ENCODE measurements around the gene HS3ST5. TPM values are rescaled to one million over a fixed set of nuclear protein-coding genes. Genes with fewer than 3 reads are reported as not detected.

The HS3ST5 gene
- total RNA-seq, 5 donors from 2014 or later (not counting 1 experiment from before 2014, with no cell fraction given), result not detected

DNA sequence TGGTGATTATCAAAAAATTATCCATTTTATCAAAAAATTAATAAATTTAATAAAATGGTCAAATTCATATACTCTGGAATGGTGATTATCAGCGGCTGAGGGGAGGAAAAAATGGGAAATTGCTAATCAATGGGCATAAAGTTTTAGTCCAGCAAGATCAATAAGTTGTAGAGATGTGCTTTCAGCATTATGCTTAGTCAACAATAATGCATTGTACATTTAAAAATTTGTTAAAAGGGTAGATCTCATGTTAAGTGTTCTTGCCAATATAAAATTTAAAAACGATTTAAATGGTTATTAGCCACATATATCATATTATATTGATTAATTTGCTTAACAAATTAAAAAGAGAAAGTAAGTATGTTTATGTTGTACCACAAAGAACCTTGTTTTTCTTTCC, 56.6 kb downstream of the HS3ST5 start:
- WGBS (ENCODE audit: insufficient coverage), result no CpG with 5 or more reads among the region's 2 CpGs
- no peak overlapping the region for H3K27ac Mint-ChIP-seq
- no peaks in the 10 kb centered on the region for H3K36me3 ChIP-seq (ENCODE audit: control insufficient read depth in 2 of 2, extremely low read depth in 1 of 2, insufficient read depth in 1 of 2, low read length in 1 of 2)
- H3K27ac ChIP-seq (ENCODE audit: low read length), result no peak overlapping the region
- no peak overlapping the region for H3K4me3 ChIP-seq (ENCODE audit: control insufficient read depth in 1 of 2, extremely low read depth in 1 of 2, low read length in 1 of 2)
- no peaks in the 10 kb centered on the region for H3K4me1 ChIP-seq (ENCODE audit: control insufficient read depth in 1 of 2, extremely low read depth in 1 of 2, insufficient read depth in 2 of 2, low read length in 2 of 2)
- H3K9me3 ChIP-seq, result no peaks in the 10 kb centered on the region
- ATAC-seq (replicated peaks in 1 of 4) (no peak), DNase-seq (no peak)
- H3K27me3 Mint-ChIP-seq, result peaks cover 3 to 8% of the 10 kb centered on the region in 2 donors
- no peaks in the 10 kb centered on the region for H3K36me3 Mint-ChIP-seq
- CTCF ChIA-PET, result no interaction called here
- no peak overlapping the region for H3K4me3 Mint-ChIP-seq
- no peaks in the 10 kb centered on the region for H3K27me3 ChIP-seq (replicated peaks in 1 of 2; ENCODE audit: control insufficient read depth in 2 of 2, extremely low read depth in 1 of 2, insufficient read depth in 2 of 2, low read length in 1 of 2)
- POLR2A ChIA-PET, result no interaction called here
- H3K4me1 Mint-ChIP-seq, result no peaks in the 10 kb centered on the region
- H3K9me3 Mint-ChIP-seq, result peaks cover 0 to 5% (median 0%) of the 10 kb centered on the region in 3 donors

DNA sequence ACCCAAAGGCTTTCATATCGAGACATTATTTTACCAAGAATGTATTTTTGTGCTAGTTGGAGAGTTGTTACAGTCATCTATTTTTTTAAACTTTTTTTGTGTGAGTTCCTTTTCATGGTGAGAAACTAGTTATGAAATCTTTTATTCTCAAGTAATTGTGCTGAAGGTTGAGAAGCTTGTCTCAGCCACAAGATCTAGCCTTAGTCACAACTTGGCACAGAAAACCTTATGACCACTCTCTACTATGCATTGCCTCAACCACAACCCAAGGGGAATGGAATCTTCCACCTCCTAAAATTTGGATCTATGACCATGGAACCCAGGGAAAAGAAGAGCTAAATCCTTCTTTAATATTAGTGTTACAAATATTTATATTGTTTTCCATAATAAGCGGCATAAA, 58.5 kb downstream of the HS3ST5 start:
- no CpG with 5 or more reads among the region's 2 CpGs for WGBS (ENCODE audit: insufficient coverage)
- CTCF ChIA-PET, result no interaction called here
- no peaks in the 10 kb centered on the region for H3K36me3 Mint-ChIP-seq

DNA sequence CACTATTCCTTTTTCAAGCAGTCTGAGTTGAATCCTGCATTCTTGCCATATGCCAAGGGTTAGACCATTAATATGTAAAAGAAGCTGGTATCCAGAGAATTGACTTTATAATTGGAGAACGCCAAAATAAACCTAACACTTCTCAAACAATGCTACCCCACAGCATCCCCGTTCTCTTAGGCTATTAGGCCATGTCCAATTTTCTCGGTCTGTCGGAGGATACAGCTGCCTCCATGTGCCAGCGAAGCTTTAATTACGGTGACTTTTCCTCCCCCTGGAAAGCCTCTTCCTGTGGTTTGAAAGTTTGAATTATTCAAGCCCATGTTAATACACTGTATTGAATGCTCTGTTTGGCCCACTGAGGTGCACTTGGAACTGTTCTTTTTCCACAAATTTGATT, 60.5 kb downstream of the HS3ST5 start:
- Histone ChIP-seq H3K4me3 (ENCODE audit: control insufficient read depth in 1 of 2, extremely low read depth in 1 of 2, low read length in 1 of 2) (no peak overlapping the region), H3K27me3 (replicated peaks in 1 of 2; ENCODE audit: control insufficient read depth in 2 of 2, extremely low read depth in 1 of 2, insufficient read depth in 2 of 2, low read length in 1 of 2) (no peaks in the 10 kb centered on the region), H3K9me3 (no peaks in the 10 kb centered on the region), H3K27ac (ENCODE audit: low read length) (no peak overlapping the region), H3K4me1 (ENCODE audit: control insufficient read depth in 1 of 2, extremely low read depth in 1 of 2, insufficient read depth in 2 of 2, low read length in 2 of 2) (no peaks in the 10 kb centered on the region), H3K36me3 (ENCODE audit: control insufficient read depth in 2 of 2, extremely low read depth in 1 of 2, insufficient read depth in 1 of 2, low read length in 1 of 2) (no peaks in the 10 kb centered on the region)
- H3K27ac Mint-ChIP-seq, result no peak overlapping the region
- CTCF ChIA-PET, result no interaction called here
- peaks cover 3 to 6% of the 10 kb centered on the region in 2 donors for H3K27me3 Mint-ChIP-seq
- POLR2A ChIA-PET, result no interaction called here
- no peaks in the 10 kb centered on the region for H3K4me1 Mint-ChIP-seq
- peaks cover 0 to 3% (median 0%) of the 10 kb centered on the region in 3 donors for H3K9me3 Mint-ChIP-seq
- 33% methylated on average over 2 of the region's 6 CpGs for WGBS (ENCODE audit: insufficient coverage)
- H3K36me3 Mint-ChIP-seq, result no peaks in the 10 kb centered on the region
- DNase-seq (no peak), ATAC-seq (replicated peaks in 1 of 4) (no peak)
- no peak overlapping the region for H3K4me3 Mint-ChIP-seq

More for the DNA sequence above, 58.5 kb downstream of the HS3ST5 start:
- Histone ChIP-seq H3K27ac (ENCODE audit: low read length) (no peak overlapping the region), H3K4me3 (ENCODE audit: control insufficient read depth in 1 of 2, extremely low read depth in 1 of 2, low read length in 1 of 2) (no peak overlapping the region), H3K9me3 (no peaks in the 10 kb centered on the region), H3K36me3 (ENCODE audit: control insufficient read depth in 2 of 2, extremely low read depth in 1 of 2, insufficient read depth in 1 of 2, low read length in 1 of 2) (no peaks in the 10 kb centered on the region), H3K27me3 (replicated peaks in 1 of 2; ENCODE audit: control insufficient read depth in 2 of 2, extremely low read depth in 1 of 2, insufficient read depth in 2 of 2, low read length in 1 of 2) (no peaks in the 10 kb centered on the region), H3K4me1 (ENCODE audit: control insufficient read depth in 1 of 2, extremely low read depth in 1 of 2, insufficient read depth in 2 of 2, low read length in 2 of 2) (no peaks in the 10 kb centered on the region)
- no peak overlapping the region for H3K27ac Mint-ChIP-seq
- no peaks in the 10 kb centered on the region for H3K4me1 Mint-ChIP-seq
- H3K27me3 Mint-ChIP-seq, result peaks cover 3 to 6% of the 10 kb centered on the region in 2 donors
- peaks cover 0 to 3% (median 0%) of the 10 kb centered on the region in 3 donors for H3K9me3 Mint-ChIP-seq
- POLR2A ChIA-PET, result no interaction called here
- ATAC-seq (replicated peaks in 1 of 4), result no peak
- H3K4me3 Mint-ChIP-seq, result no peak overlapping the region
- no peak for DNase-seq

GRCh38 chr6:114281496-114281895, 61.3 kb downstream of the HS3ST5 start:
- DNase-seq (no peak), ATAC-seq (replicated peaks in 1 of 4) (no peak)
- Mint-ChIP-seq H3K27me3 (peaks cover 3 to 6% of the 10 kb centered on the region in 2 donors), H3K36me3 (no peaks in the 10 kb centered on the region), H3K27ac (no peak overlapping the region), H3K4me1 (no peaks in the 10 kb centered on the region), H3K4me3 (no peak overlapping the region), H3K9me3 (peaks cover 0 to 3% (median 0%) of the 10 kb centered on the region in 3 donors)
- 40% methylated on average over 1 of the region's 3 CpGs for WGBS (ENCODE audit: insufficient coverage)
- POLR2A ChIA-PET, result no interaction called here
- CTCF ChIA-PET, result no interaction called here
- H3K36me3 ChIP-seq (ENCODE audit: control insufficient read depth in 2 of 2, extremely low read depth in 1 of 2, insufficient read depth in 1 of 2, low read length in 1 of 2), result no peaks in the 10 kb centered on the region
- no peak overlapping the region for H3K4me3 ChIP-seq (ENCODE audit: control insufficient read depth in 1 of 2, extremely low read depth in 1 of 2, low read length in 1 of 2)
- H3K27me3 ChIP-seq (replicated peaks in 1 of 2; ENCODE audit: control insufficient read depth in 2 of 2, extremely low read depth in 1 of 2, insufficient read depth in 2 of 2, low read length in 1 of 2), result no peaks in the 10 kb centered on the region
- H3K9me3 ChIP-seq, result no peaks in the 10 kb centered on the region
- no peaks in the 10 kb centered on the region for H3K4me1 ChIP-seq (ENCODE audit: control insufficient read depth in 1 of 2, extremely low read depth in 1 of 2, insufficient read depth in 2 of 2, low read length in 2 of 2)
- no peak overlapping the region for H3K27ac ChIP-seq (ENCODE audit: low read length)

- ChIA-PET CTCF (no interaction called here), POLR2A (no interaction called here)
- no peaks in the 10 kb centered on the region for H3K9me3 ChIP-seq
- H3K4me1 ChIP-seq (ENCODE audit: control insufficient read depth in 1 of 2, extremely low read depth in 1 of 2, insufficient read depth in 2 of 2, low read length in 2 of 2), result no peaks in the 10 kb centered on the region
- no peak overlapping the region for H3K27ac ChIP-seq (ENCODE audit: low read length)
- no peaks in the 10 kb centered on the region for H3K27me3 ChIP-seq (replicated peaks in 1 of 2; ENCODE audit: control insufficient read depth in 2 of 2, extremely low read depth in 1 of 2, insufficient read depth in 2 of 2, low read length in 1 of 2)
- 80% methylated on average over 1 of the region's 7 CpGs for WGBS (ENCODE audit: insufficient coverage)
- H3K27me3 Mint-ChIP-seq, result peaks cover 3 to 6% of the 10 kb centered on the region in 2 donors
- ATAC-seq (replicated peaks in 1 of 4), result no peak
- no peak for DNase-seq
- peaks cover 0 to 3% (median 0%) of the 10 kb centered on the region in 3 donors for H3K9me3 Mint-ChIP-seq
- no peaks in the 10 kb centered on the region for H3K36me3 ChIP-seq (ENCODE audit: control insufficient read depth in 2 of 2, extremely low read depth in 1 of 2, insufficient read depth in 1 of 2, low read length in 1 of 2)
- H3K4me3 ChIP-seq (ENCODE audit: control insufficient read depth in 1 of 2, extremely low read depth in 1 of 2, low read length in 1 of 2), result no peak overlapping the region
- no peak overlapping the region for H3K4me3 Mint-ChIP-seq
- no peaks in the 10 kb centered on the region for H3K36me3 Mint-ChIP-seq
- H3K4me1 Mint-ChIP-seq, result no peaks in the 10 kb centered on the region
- no peak overlapping the region for H3K27ac Mint-ChIP-seq
These were observed 62.4 kb downstream of the HS3ST5 start for GRCh38 chr6:114280239-114280982.

DNA sequence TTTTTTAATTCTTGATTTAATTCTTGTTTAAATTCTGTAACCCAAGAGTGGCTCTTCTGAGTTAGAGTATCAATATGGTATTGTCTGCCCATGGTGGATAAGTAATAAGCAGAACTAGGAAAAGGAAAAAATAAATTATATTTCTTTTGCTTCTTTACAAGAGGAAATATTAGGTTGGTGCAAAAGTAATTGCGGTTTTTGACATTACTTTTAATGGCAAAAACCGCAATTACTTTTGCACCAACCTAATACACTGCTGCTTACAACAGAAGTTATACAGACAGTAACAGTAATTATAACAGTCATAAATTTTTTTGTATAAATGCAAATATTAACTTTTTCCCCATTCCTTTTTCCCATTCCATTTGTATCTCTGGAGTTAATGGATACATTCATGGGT, 65.6 kb downstream of the HS3ST5 start:
- ATAC-seq (replicated peaks in 1 of 4) (no peak), DNase-seq (no peak)
- POLR2A ChIA-PET, result no interaction called here
- Mint-ChIP-seq H3K9me3 (peaks cover 0 to 3% (median 0%) of the 10 kb centered on the region in 3 donors), H3K4me3 (no peak overlapping the region), H3K36me3 (no peaks in the 10 kb centered on the region), H3K27ac (no peak overlapping the region), H3K27me3 (peaks cover 0 to 6% of the 10 kb centered on the region in 2 donors), H3K4me1 (no peaks in the 10 kb centered on the region)
- Histone ChIP-seq H3K36me3 (ENCODE audit: control insufficient read depth in 2 of 2, extremely low read depth in 1 of 2, insufficient read depth in 1 of 2, low read length in 1 of 2) (no peaks in the 10 kb centered on the region), H3K27ac (ENCODE audit: low read length) (no peak overlapping the region), H3K27me3 (replicated peaks in 1 of 2; ENCODE audit: control insufficient read depth in 2 of 2, extremely low read depth in 1 of 2, insufficient read depth in 2 of 2, low read length in 1 of 2) (no peaks in the 10 kb centered on the region), H3K9me3 (no peaks in the 10 kb centered on the region), H3K4me1 (ENCODE audit: control insufficient read depth in 1 of 2, extremely low read depth in 1 of 2, insufficient read depth in 2 of 2, low read length in 2 of 2) (no peaks in the 10 kb centered on the region), H3K4me3 (ENCODE audit: control insufficient read depth in 1 of 2, extremely low read depth in 1 of 2, low read length in 1 of 2) (no peak overlapping the region)
- no CpG with 5 or more reads among the region's 2 CpGs for WGBS (ENCODE audit: insufficient coverage)
- CTCF ChIA-PET, result no interaction called here

Data from T-cell (primary cell).